HG03571 (cell line): ENCODE measurements around the gene PPP1CA.

ENCODE experiments used
- ATAC-seq: cut with Tn5 transposase; IDR thresholded peaks from one replicate; pipeline ENCODE4 v1.9.1; 2021; ENCODE audit not compliant: unreplicated experiment

Gene PPP1CA

DNA sequence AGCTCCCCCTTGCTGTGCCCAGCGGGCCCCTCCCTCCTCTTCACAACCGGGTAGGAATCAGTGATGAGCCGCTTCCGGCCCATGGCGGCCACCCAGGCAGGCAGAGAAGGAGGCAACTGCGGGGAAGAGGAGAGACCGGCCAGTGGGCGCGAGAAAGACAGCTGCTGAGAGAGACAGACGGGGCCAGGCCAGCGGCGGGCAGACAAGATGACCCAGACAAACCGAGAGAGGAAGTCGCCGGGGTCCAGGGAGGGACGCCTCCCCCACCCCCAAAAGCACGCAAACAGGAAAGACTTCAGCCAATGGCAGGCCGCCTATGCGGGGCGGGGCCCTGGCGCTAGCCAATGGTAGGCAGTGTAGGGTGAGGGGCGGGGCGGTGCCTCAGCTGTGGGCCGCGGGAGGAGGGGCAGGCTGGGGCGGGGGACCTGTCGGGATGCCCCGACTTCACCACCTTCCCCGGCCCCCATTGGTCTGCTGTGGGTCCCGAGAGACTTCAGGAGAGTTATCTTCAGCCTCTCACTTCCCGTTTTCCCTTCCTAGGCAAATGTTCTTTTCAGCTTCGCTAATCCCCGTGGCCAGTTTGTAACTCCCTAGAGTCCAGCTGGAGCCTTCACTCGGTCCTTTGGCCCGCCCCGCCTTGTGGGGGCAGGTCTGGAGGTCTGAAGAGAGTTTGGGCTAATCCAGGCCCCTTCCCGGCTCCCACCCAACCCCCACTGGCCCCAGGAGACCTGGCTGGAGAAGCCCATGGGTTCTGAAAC, 48.2 kb downstream of the PPP1CA start, which contains the start of gene POLD4:
Gene POLD4, minus strand, starts transcription at position 230 of the 758 bp plus-strand sequence. Its CDS starts 147 bp downstream, at position 83.
- peak; percentile 54 for ATAC-seq

DNA sequence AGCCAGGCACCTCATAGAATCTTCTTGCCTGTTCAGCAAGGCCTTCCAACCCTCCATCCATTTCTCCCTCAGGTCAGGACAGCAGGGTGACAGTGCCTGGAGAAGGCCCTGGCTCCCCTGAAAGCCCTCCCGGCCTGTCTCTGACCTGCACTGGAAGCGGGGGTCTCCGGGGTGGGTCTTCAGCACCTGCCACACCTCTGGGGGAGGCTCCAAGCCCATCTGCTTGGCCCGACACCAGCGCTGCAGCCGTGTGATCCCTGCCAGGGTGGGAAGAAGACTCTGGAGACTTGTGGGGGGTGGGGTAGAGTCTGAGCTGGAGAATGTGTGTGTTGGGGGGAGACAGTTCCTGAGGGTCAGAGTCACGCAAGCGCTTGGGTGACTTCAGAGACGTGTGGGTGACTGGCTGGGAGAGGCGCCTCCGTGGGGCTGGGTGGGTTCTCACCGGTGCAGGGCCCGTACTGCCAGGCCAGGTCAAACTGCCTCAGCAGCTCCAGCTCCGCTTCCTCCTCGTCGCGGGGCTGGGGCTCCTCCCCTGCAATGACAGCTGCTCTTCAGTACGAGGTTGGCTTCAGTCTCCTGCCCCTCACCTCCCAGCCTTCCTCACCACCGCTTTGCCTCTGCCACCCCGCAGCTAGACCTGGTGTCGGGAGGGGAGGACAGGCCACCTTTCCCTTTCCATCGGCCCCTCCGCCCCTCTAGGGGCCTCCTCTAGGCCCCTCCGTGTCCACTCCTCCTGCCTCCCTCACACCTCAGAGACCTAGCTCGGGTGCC, 48.9 kb downstream of the PPP1CA start:
- ATAC-seq = no peak

DNA sequence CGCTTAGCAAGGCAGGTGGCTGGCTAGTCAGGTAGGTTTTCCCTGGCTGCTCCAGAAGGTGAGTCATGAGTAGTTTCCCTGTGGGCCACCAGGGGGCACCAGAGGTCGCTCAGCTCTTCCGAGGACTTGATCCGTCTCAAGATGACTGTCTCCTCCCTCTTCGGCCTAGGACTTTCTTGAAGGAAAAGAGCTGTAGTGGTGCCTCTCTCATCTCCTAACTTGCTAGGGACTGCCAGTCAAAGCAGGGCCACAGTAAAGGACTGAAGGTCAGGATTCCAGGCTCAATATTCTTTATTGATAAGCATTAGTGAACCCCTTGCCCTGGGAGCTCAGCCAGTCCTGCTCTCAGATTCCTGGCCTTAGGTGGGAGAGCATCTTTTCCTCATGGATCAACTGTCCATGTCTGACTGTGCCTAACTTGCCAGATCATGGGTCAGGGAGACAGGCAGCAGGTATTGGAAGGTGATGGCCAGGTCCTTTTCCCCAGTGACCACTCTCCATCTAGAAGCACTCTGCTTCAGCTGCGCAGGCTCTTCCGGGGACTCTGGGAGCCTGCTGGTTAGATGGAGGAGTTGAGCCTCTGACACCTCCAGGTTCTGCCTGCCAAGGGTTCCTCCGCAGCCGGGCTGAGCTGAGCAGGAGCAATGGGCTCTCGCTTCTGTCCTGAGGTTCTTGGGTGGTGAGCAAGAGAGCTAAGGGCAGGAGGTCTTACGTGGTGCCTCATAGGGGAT, 50.2 kb downstream of the PPP1CA start:
- ATAC-seq = no peak

DNA sequence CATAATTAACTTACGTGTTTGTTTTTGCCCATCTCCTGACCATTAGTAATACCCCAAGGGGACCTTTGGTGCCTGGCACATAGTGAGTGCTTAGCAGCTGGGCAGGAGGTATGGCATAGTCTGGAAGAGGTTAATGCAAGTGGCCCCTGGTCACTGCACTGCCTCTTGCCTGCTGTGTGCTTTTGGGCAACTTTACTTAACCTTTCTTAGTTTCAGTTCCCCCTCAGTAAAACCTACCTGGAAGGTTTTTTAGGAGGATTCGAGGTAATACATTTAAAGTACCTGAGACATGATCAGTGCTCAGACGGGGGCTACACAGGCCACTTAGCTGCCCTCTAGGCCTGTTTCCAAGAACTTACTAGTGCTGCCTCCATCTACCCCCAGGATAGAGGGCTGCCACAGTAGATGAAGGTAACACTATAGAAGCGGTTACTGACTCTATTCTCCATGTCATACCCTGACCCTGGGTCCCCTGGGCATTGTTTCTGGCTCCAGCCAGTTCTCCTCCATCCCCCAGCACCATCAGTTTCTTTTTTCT, 51.7 kb downstream of the PPP1CA start:
- ATAC-seq = no peak

DNA sequence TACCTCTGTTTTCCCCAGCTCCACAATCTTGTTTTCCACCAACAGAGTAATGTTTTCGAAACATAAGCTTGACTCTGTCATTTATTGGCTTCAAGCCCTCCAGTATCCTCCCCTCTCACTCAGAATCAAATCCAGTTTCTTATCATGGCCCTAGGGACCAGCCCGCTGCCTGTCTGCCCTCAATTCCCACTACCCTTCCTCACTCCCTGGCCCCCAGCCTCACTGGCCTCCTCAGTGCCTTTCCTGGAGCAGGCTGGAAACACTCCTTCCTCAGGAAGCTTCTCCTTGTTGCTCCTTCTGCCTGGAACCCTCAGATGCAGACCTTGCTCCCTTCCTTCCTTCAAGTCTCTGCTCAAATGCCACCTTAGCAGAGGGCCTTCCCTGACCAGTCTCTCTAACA, 52.2 kb downstream of the PPP1CA start:
- ATAC-seq = no peak

DNA sequence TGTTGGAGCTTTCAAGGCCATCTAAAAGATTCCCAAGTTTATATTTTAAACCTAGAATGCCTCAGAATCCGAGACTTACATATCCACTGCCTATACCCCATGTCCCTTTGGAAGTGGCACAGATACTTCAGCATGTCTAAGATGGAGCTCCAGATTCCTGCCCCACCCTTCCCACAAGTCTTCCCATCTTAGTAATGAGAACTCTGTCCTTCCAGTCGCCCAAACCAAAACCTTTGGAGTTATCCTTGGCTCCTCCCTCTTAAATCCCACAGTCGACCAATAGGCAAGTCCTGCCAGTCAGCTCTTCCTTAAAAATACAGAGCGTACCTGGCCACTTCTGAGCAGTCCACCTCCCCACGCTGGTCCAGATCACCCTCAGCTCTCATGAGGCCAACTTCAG, 52.6 kb downstream of the PPP1CA start:
- no peak for ATAC-seq
